ENCODE data around the gene GRK5.

DNA sequence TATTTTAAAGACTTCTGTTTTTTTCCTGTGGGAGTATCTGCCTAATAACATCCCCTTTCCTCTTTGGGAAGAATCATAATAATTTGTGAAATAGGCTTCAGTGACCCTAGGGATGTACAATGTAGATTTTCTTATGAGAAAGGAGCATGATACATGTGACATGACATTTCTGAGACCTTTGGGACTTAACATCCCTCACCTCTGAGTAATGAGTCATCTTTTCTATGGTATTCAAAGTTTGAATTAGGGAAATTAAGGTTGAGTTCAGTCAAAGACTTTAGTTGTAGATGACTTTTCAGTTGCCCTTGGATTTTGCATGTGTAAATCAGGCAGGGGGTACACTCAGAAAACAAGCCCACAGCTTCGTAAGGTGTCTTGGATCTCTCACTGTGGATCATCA, 14.3 kb downstream of the GRK5 start:
- TF ChIP-seq POLR2AphosphoS5 (IDR thresholded peaks at IDR 0.05; ENCODE audit: low read depth, low read length) (no peak), POLR2A (IDR thresholded peaks at IDR 0.05; ENCODE audit: low read depth, low read length) (no peak), PAX5 (IDR thresholded peaks at IDR 0.05; ENCODE audit: insufficient read depth, low read length, severe bottlenecking) (no peak), POU2F2 (IDR thresholded peaks at IDR 0.05; ENCODE audit: low read depth, low read length) (no peak), TAF1 (IDR thresholded peaks at IDR 0.05; ENCODE audit: low read depth, low read length) (no peak)
